MM.1S (cell line): ENCODE results near the gene PDPR.
"Not testable (repeated sequence)": the region's sequence is repeated elsewhere in the genome, so short reads cannot be mapped to it uniquely, and the experiment has no call there.

Source experiments
- EZH2 ChIP-seq: fragments of 300-600 bp; sonication (generic); optimal IDR thresholded peaks from 2 replicates; pipeline ENCODE3; 2017; ENCODE audit warnings: low read depth, mild to moderate bottlenecking, antibody characterized with exemption, low read length, mixed read lengths
- EZH2phosphoT487 ChIP-seq: fragments of 300-600 bp; sonication (generic); IDR thresholded peaks from 2 replicates; pipeline ENCODE4 v1.6.1; 2018; ENCODE audit warnings: antibody characterized with exemption, low read length
- TF ChIP-seq, protein P1 (sequence below): fragments of 300-600 bp; sonication (generic); IDR thresholded peaks from 2 replicates; pipeline ENCODE4 v1.5.1; 2016; ENCODE audit warnings: antibody characterized with exemption, low read length, mixed read lengths

DNA sequence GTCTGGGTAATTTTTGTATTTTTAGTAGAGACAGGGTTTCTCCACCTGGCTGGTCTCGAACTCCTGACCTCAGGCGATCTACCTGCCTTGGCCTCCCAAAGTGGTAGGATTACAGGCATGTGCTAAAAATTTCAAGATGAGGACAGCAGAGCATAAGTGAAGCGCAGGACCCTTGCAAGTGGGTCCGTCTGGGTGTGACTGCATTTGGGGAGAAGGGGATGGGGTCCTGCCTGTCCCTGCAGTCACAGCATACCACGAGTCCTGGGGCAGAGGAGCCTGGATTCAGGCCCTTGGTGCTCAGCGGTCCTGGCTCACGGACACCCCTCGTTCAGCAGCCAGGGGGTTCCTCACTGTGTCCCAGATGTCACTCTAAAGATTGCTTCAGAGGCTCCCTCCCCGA lies 84.1 kb downstream of the PDPR start:
- TF ChIP-seq, protein P1, sequence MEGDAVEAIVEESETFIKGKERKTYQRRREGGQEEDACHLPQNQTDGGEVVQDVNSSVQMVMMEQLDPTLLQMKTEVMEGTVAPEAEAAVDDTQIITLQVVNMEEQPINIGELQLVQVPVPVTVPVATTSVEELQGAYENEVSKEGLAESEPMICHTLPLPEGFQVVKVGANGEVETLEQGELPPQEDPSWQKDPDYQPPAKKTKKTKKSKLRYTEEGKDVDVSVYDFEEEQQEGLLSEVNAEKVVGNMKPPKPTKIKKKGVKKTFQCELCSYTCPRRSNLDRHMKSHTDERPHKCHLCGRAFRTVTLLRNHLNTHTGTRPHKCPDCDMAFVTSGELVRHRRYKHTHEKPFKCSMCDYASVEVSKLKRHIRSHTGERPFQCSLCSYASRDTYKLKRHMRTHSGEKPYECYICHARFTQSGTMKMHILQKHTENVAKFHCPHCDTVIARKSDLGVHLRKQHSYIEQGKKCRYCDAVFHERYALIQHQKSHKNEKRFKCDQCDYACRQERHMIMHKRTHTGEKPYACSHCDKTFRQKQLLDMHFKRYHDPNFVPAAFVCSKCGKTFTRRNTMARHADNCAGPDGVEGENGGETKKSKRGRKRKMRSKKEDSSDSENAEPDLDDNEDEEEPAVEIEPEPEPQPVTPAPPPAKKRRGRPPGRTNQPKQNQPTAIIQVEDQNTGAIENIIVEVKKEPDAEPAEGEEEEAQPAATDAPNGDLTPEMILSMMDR = not testable (repeated sequence)
- TF ChIP-seq EZH2, EZH2phosphoT487: not testable (repeated sequence)
